Pancreas (tissue), 10 donors: ENCODE results near the gene PIK3CG. TPM values are rescaled to one million over a fixed set of nuclear protein-coding genes. Genes with fewer than 3 reads are reported as not detected.

Experiments
- ATAC-seq, 4 donors: fragments of 200-7000 bp; cut with Tn5 transposase; one replicate each; pipeline versions ENCODE4 v1.8.0 to v1.9.1; 2020; ENCODE audit warnings: mild to moderate bottlenecking in 4 of 4, moderate library complexity in 4 of 4
- DNase-seq, 6 donors: peaks; one replicate each; pipeline ENCODE4 v3.0.0-alpha.2; 2020
- FAIRE-seq: peaks from 2 replicates; lab custom pipeline; 2012; peaks lifted over from hg19 to GRCh38; lab: Jason Lieb, UNC
- H3K27ac ChIP-seq, 4 donors: fragments of 200-600 bp; sonication (generic); 1 replicate in 3 of 4; 2 replicates in 1 of 4; pipeline versions ENCODE4 v1.5.0 to v1.8.0; 2020
- H3K27me3 ChIP-seq, 4 donors: fragments of 200-600 bp; one replicate each; pipeline ENCODE4 v1.8.0; 2021
- H3K36me3 ChIP-seq, 3 donors: fragments of 200-600 bp; sonication (generic) in 1 of 3; one replicate each; pipeline versions ENCODE4 v1.5.0 to v1.8.0; 2020 to 2021
- H3K4me1 ChIP-seq, 3 donors: fragments of 200-600 bp; one replicate each; pipeline ENCODE4 v1.8.0; 2021
- H3K4me3 ChIP-seq, 4 donors: fragments of 200-600 bp; sonication (generic) in 2 of 4; one replicate each; pipeline versions ENCODE4 v1.5.0 to v1.8.0; 2020 to 2021
- H3K9me3 ChIP-seq, 4 donors: fragments of 200-600 bp; one replicate each; pipeline ENCODE4 v1.8.0; 2021
- WGBS, 2 donors: extraction: QIAGEN DNeasy Blood & Tissue Kit; methylation state at CpG; one replicate each; pipeline ENCODE4 v1.1.7; 2013; 5-methylcytosine and 5-hydroxymethylcytosine counted together
- intact Hi-C, 3 donors: fragments of 100-400 bp; cut with DNase I; formaldehyde crosslinking; loops; one replicate each; pipeline versions ENCODE4 v1.11.1 to v1.14.2; 2022
- polyA plus RNA-seq, 2 donors: library from polyadenylated mRNA; stranded (reverse); fragments of 200-250 nt; gene quantifications; one replicate each; pipeline ENCODE4 v1.2.3, GENCODE V29; 2013
- total RNA-seq, 6 donors: library from RNA; stranded (reverse); fragmentation: NEBNext Ultra II Directional in 4 of 6; extraction: Animal tissue kit (Norgen Biotek cat#: 25700) in 4 of 6; gene quantifications; one replicate each; pipeline versions ENCODE4 v1.2.1 to v1.2.4, GENCODE V29; 2021 to 2023
- TF ChIP-seq, protein P1 (sequence below), 4 donors: fragments of 200-600 bp; sonication (generic) in 3 of 4; IDR thresholded peaks; one replicate each; pipeline versions ENCODE4 v1.5.0 to v1.8.0; 2021; ENCODE audit warnings: antibody characterized with exemption in 4 of 4
- donor health status: healthy with polysubstance abuse.
- donor health status: DM: no; HTN: no; CAD: no; lungs with moderate emphysema.
- donor health status: DM: no; HTN: no; CAD: no.
- donor health status: control.
- donor health status: control.
- donor health status: Bipolar disorder and iron deficiency.
- donor health status: DM: yes; HTN: yes; CAD: no.
- donor health status: DM: no; HTN: no; CAD: no.
- donor health status: DM: no; HTN: no; CAD: no.
- donor health status: DM: yes; HTN: yes; CAD: no.

The PIK3CG gene
- total and polyA plus RNA-seq, 8 donors, result 0.09 to 5.3 (median 0.55) TPM

DNA sequence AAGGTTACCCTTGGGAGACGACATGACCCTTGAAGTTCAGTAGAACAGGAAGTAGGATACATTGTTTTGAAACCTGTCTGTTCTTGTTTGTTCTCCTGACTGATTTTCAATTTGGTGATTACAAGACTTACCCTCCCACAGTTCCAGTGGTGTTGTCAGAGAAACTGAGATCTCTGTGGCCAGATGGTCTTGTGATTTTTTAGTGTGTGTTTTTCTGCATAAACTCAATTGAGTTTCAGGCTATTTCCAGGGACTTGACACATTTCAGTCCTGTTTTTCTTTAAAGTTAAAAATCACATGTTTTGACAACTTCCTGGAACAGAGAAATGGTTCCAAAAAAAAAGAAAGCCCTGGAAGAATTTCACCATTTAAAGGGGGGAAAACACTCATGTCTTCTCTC is 22.3 kb downstream of the PIK3CG start:
- whole genome bisulfite sequencing, 2 donors, result 13 to 26% methylated on average over 1 of the region's 1 CpG
- DNase-seq, result no peak
- Histone ChIP-seq H3K9me3 (no peaks in the 10 kb centered on the region), H3K27me3 (no peaks in the 10 kb centered on the region), H3K36me3 (no peaks in the 10 kb centered on the region), H3K4me3 (no peak overlapping the region), H3K4me1 (no peaks in the 10 kb centered on the region), H3K27ac (no peak overlapping the region)
- ATAC-seq, result no peak
- no peak for FAIRE-seq
- intact Hi-C loops, result no loop called here
- TF ChIP-seq, protein P1, sequence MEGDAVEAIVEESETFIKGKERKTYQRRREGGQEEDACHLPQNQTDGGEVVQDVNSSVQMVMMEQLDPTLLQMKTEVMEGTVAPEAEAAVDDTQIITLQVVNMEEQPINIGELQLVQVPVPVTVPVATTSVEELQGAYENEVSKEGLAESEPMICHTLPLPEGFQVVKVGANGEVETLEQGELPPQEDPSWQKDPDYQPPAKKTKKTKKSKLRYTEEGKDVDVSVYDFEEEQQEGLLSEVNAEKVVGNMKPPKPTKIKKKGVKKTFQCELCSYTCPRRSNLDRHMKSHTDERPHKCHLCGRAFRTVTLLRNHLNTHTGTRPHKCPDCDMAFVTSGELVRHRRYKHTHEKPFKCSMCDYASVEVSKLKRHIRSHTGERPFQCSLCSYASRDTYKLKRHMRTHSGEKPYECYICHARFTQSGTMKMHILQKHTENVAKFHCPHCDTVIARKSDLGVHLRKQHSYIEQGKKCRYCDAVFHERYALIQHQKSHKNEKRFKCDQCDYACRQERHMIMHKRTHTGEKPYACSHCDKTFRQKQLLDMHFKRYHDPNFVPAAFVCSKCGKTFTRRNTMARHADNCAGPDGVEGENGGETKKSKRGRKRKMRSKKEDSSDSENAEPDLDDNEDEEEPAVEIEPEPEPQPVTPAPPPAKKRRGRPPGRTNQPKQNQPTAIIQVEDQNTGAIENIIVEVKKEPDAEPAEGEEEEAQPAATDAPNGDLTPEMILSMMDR (IDR thresholded peaks at IDR 0.05), result no peak

DNA sequence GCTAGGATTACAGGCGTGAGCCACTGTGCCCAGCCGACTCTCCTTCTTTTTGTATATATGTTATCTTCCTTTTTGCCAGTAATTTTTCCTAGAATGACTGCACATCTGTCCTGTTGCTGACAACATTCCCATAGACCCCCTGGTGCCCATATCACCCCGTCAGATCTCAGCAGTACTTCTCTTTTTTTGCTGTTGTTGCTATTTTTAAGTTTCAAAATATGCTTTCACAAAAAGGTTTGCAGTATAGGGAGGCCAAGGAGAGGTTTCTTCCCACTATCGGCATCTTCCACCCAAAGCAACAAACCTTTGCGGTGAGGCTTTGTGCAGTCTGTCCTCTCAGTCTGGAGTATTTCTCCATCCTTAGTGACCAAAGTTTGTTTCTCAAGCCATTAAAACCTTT is 23.1 kb downstream of the PIK3CG start:
- no peaks in the 10 kb centered on the region for H3K4me1 ChIP-seq
- H3K4me3 ChIP-seq, result no peak overlapping the region
- DNase-seq (no peak), ATAC-seq (no peak), FAIRE-seq (no peak)
- no peaks in the 10 kb centered on the region for H3K36me3 ChIP-seq
- H3K9me3 ChIP-seq, result no peaks in the 10 kb centered on the region
- no peak overlapping the region for H3K27ac ChIP-seq
- no peaks in the 10 kb centered on the region for H3K27me3 ChIP-seq
- WGBS, 2 donors, result 71 to 77% methylated on average over 5 of the region's 5 CpGs
- intact Hi-C loops, result no loop called here
- TF ChIP-seq, protein P1 (IDR thresholded peaks at IDR 0.05), result no peak

DNA sequence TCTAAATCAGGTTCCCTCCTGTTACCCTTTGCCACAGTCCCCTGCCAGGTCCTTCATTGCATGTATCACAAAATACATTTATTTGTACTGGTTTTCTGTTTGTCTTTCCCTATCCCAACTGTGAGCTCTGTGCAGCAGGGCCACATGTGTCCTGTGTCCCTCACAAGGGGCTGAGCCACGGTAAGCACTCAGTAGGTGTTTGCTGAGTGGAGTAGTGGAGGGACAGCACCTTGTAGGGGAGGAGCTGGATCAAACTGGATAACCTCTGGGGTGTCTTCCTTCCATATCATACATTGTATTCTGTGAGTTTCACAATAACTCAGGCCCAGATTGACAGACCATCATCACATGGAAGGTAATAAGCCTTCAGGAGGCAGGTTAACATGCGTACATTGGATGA is 25.9 kb downstream of the PIK3CG start:
- no peak for ATAC-seq
- Histone ChIP-seq H3K4me1 (no peaks in the 10 kb centered on the region), H3K4me3 (no peak overlapping the region), H3K9me3 (no peaks in the 10 kb centered on the region), H3K27me3 (no peaks in the 10 kb centered on the region), H3K27ac (no peak overlapping the region), H3K36me3 (no peaks in the 10 kb centered on the region)
- DNase-seq, result no peak
- TF ChIP-seq, protein P1 (IDR thresholded peaks at IDR 0.05), result no peak
- intact Hi-C loops, result no loop called here
- 83 to 84% methylated on average over 2 of the region's 2 CpGs for WGBS, 2 donors
- FAIRE-seq, result no peak

DNA sequence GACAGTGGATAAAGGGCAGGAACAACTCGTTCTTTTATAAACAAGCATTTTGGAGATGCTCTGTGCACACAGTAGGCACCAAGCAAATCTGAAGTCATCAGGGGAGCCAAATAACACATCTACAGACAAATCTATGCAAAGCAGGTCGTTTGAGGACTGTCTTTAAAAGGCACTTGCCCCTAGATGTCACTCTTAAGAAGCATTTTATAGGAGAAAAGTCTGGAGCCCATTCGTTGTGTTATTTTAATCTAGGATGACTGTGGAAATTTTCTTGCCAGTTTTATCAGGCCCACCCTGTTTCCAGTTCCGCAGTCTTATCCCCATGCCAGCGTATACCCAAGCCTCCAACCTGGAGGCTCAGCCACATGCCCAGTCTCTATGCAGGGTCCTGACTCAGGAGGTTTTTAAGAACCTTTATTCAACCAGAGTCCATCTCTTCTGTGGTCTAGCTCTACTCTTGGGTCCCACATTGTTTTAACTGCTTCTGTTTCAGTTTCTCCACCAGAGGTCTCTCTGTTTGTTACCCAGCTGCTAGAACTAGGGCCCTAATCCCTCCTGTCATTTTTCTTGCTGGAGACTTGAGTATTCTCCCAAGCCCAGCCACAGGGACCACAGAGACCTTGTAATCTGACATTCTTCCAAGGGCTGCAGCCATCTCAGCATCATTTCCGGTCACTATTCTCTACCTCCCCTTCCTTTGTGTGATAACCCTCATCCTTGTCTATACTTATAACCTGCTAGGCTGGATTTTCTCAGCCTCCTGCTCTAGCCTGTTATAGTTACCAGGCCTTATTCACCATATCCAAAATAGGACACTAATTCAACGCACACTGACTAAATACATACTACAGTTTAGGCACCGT is 26.7 kb downstream of the PIK3CG start:
- FAIRE-seq, result no peak
- TF ChIP-seq, protein P1 (IDR thresholded peaks at IDR 0.05), result no peak

DNA sequence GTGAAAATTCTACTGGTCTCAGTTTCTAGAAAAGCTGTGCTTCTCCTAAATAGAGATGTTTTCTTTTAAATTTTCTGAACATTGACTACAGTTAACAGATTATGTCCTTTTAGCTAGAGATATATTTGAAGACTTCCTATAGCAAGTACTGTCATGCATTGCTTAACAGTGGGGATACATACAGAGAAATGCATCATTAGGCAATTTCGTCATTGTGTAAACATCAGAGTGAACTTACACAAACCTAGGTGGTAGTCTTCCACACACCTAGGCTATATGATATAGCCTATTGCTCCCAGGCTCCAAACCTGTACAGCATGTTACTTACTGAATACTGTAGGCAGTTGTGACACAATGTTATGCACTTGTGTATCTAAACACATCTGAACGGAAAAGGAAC is 28.5 kb downstream of the PIK3CG start:
- no peaks in the 10 kb centered on the region for H3K9me3 ChIP-seq
- H3K27me3 ChIP-seq, result no peaks in the 10 kb centered on the region
- H3K36me3 ChIP-seq, result no peaks in the 10 kb centered on the region
- intact Hi-C loops, result no loop called here
- DNase-seq, result no peak
- H3K27ac ChIP-seq, result no peak overlapping the region
- WGBS, 2 donors, result 67 to 73% methylated on average over 2 of the region's 2 CpGs
- no peak for FAIRE-seq
- TF ChIP-seq, protein P1 (IDR thresholded peaks at IDR 0.05), result no peak
- H3K4me1 ChIP-seq, result no peaks in the 10 kb centered on the region
- no peak overlapping the region for H3K4me3 ChIP-seq
- ATAC-seq, result no peak

More for the DNA sequence above, 26.7 kb downstream of the PIK3CG start:
- no peak for ATAC-seq
- no peak for DNase-seq
- intact Hi-C loops, result no loop called here
- WGBS, 2 donors, result 68 to 75% methylated on average over 8 of the region's 8 CpGs
- Histone ChIP-seq H3K27me3 (no peaks in the 10 kb centered on the region), H3K9me3 (no peaks in the 10 kb centered on the region), H3K27ac (no peak overlapping the region), H3K4me3 (no peak overlapping the region), H3K4me1 (no peaks in the 10 kb centered on the region), H3K36me3 (no peaks in the 10 kb centered on the region)
